GM23338 (cell line): Measurements from ENCODE around the gene TMUB1. TPM values are rescaled to one million over a fixed set of nuclear protein-coding genes. Genes with fewer than 3 reads are reported as not detected.

Experiments used
- ATAC-seq: fragments of 200-7000 bp; cut with Tn5 transposase; 3 replicates; pipeline ENCODE4 v1.9.1; 2020
- DNase-seq: peaks from one replicate; pipeline ENCODE4 v3.0.0-alpha.2; 2015; ENCODE audit warnings: low spot score
- H2AFZ ChIP-seq: fragments of 200-600 bp; sonication (generic); 2 replicates; pipeline ENCODE4 v1.8.0; 2016; ENCODE audit warnings: antibody characterized with exemption, mild to moderate bottlenecking, moderate library complexity
- H3F3A ChIP-seq: fragments of 200-600 bp; sonication (generic); replicated peaks from 2 replicates; pipeline ENCODE4 v1.8.0; 2017; ENCODE audit warnings: antibody characterized with exemption, mixed run types, low read depth
- H3K27ac ChIP-seq: fragments of 200-600 bp; sonication (generic); 2 replicates; pipeline ENCODE4 v1.6.1; 2016; ENCODE audit warnings: low read depth
- H3K27me3 ChIP-seq: fragments of 200-600 bp; sonication (generic); 2 replicates; pipeline ENCODE4 v1.8.0; 2016; ENCODE audit warnings: mild to moderate bottlenecking, mixed run types, moderate library complexity; ENCODE audit not compliant: insufficient read depth
- H3K36me3 ChIP-seq: fragments of 200-600 bp; sonication (generic); 2 replicates; pipeline ENCODE4 v1.8.0; 2016; ENCODE audit warnings: mild to moderate bottlenecking; ENCODE audit not compliant: insufficient read depth
- H3K4me1 ChIP-seq: fragments of 200-600 bp; sonication (generic); 2 replicates; pipeline ENCODE4 v1.8.0; 2016; ENCODE audit warnings: mild to moderate bottlenecking, moderate library complexity; ENCODE audit not compliant: insufficient read depth
- H3K4me2 ChIP-seq: fragments of 200-600 bp; sonication (generic); 2 replicates; pipeline ENCODE4 v1.7.1; 2017; ENCODE audit warnings: mixed run types
- H3K4me3 ChIP-seq: fragments of 200-600 bp; sonication (generic); 2 replicates; pipeline ENCODE4 v1.6.1; 2016; ENCODE audit warnings: mixed run types
- H3K79me2 ChIP-seq: fragments of 200-600 bp; sonication (generic); replicated peaks from 2 replicates; pipeline ENCODE4 v1.8.0; 2017; ENCODE audit warnings: mild to moderate bottlenecking; ENCODE audit not compliant: insufficient read depth
- H3K9me2 ChIP-seq: fragments of 200-600 bp; sonication (generic); 2 replicates; pipeline ENCODE4 v1.8.0; 2017; ENCODE audit not compliant: insufficient read depth
- H4K20me1 ChIP-seq: fragments of 200-600 bp; sonication (generic); replicated peaks from 2 replicates; pipeline ENCODE4 v1.8.0; 2017; ENCODE audit warnings: mild to moderate bottlenecking; ENCODE audit not compliant: insufficient read depth
- H3K27ac Mint-ChIP-seq: 2 replicates; pipeline ENCODE4 v1.8.0; 2020; ENCODE audit warnings: inconsistent platforms, mild to moderate bottlenecking, moderate library complexity, mixed read lengths
- H3K27me3 Mint-ChIP-seq: 3 replicates; pipeline ENCODE4 v1.8.0; 2022; ENCODE audit warnings: low read depth, mild to moderate bottlenecking, moderate library complexity, mixed read lengths, inconsistent platforms; ENCODE audit not compliant: insufficient read depth, poor library complexity
- H3K36me3 Mint-ChIP-seq: 3 replicates; pipeline ENCODE4 v1.8.0; 2021; ENCODE audit warnings: low read depth, mild to moderate bottlenecking, inconsistent platforms, moderate library complexity, mixed read lengths
- H3K4me1 Mint-ChIP-seq: 3 replicates; pipeline ENCODE4 v1.8.0; 2020; ENCODE audit warnings: mild to moderate bottlenecking, inconsistent platforms, mixed read lengths
- H3K4me3 Mint-ChIP-seq: 3 replicates; pipeline ENCODE4 v1.8.0; 2021; ENCODE audit warnings: moderate library complexity, mild to moderate bottlenecking, inconsistent platforms, mixed read lengths
- H3K9me3 Mint-ChIP-seq: 3 replicates; pipeline ENCODE4 v1.8.0; 2020; ENCODE audit warnings: moderate library complexity, mild to moderate bottlenecking, inconsistent platforms, mixed read lengths
- CREB1 ChIP-seq: fragments of 250-450 bp; sonication (Bioruptor Pico); IDR thresholded peaks from 2 replicates; pipeline ENCODE4 v1.5.0; 2020; ENCODE audit warnings: low read depth, mild to moderate bottlenecking, moderate library complexity
- EZH2 ChIP-seq: fragments of 200-600 bp; sonication (generic); IDR thresholded peaks from one replicate; pipeline ENCODE4 v1.8.0; 2017; ENCODE audit warnings: antibody characterized with exemption, mild to moderate bottlenecking, low read depth; ENCODE audit not compliant: unreplicated experiment
- EZH2phosphoT487 ChIP-seq: fragments of 200-600 bp; sonication (generic); IDR thresholded peaks from one replicate; pipeline ENCODE4 v1.8.1; 2018; ENCODE audit warnings: antibody characterized with exemption; ENCODE audit not compliant: unreplicated experiment
- JUNB ChIP-seq: IDR thresholded peaks from one replicate; pipeline ENCODE4 v1.6.1; 2016; ENCODE audit warnings: antibody characterized with exemption; ENCODE audit not compliant: unreplicated experiment
- NANOG ChIP-seq: IDR thresholded peaks from 2 replicates; pipeline ENCODE4 v1.6.1; 2016; ENCODE audit warnings: antibody characterized with exemption, borderline replicate concordance
- POLR2AphosphoS5 ChIP-seq: IDR thresholded peaks from 2 replicates; pipeline ENCODE4 v1.6.1; 2016; ENCODE audit warnings: antibody characterized with exemption, low read depth
- REST ChIP-seq: IDR thresholded peaks from one replicate; pipeline ENCODE4 v1.6.1; 2018; ENCODE audit warnings: antibody characterized with exemption; ENCODE audit not compliant: unreplicated experiment
- STAT1 ChIP-seq: IDR thresholded peaks from one replicate; pipeline ENCODE4 v1.6.1; 2016; ENCODE audit warnings: antibody characterized with exemption; ENCODE audit not compliant: unreplicated experiment
- ZNF114 ChIP-seq: fragments of 250-450 bp; sonication (Bioruptor Pico); IDR thresholded peaks from 2 replicates; pipeline ENCODE4 v1.5.0; 2020; ENCODE audit warnings: mild to moderate bottlenecking, moderate library complexity
- ZNF331 ChIP-seq: fragments of 250-450 bp; sonication (Bioruptor Pico); IDR thresholded peaks from 2 replicates; pipeline ENCODE4 v1.5.0; 2020; ENCODE audit warnings: low read depth, mild to moderate bottlenecking, moderate library complexity
- ZNF462 ChIP-seq: fragments of 250-450 bp; sonication (Bioruptor Pico); IDR thresholded peaks from 2 replicates; pipeline ENCODE4 v1.5.0; 2020; ENCODE audit warnings: mild to moderate bottlenecking, moderate library complexity
- polyA plus RNA-seq: library from polyadenylated mRNA; unstranded; fragments of >200 nt; fragmentation: Nextera tagmentation; extraction: Ambion mirVana; gene quantifications from 2 replicates; pipeline ENCODE4 v1.2.1, GENCODE V29; 2016
- total RNA-seq: library from RNA; depleted of rRNA; stranded (reverse); fragments of >200 nt; shearing (Covaris generic); gene quantifications from 2 replicates; pipeline ENCODE4 v1.2.3, GENCODE V29; 2014

Gene TMUB1
- total and polyA plus RNA-seq, 2 experiments from 2014 or later = 47.6 to 61.1 TPM

- Histone ChIP-seq H3F3A (no peaks in the 10 kb centered on the region), H2AFZ (no peak overlapping the region), H3K4me1 (no peaks in the 10 kb centered on the region), H3K4me3 (no peak overlapping the region), H3K9me2 (no peaks in the 10 kb centered on the region), H4K20me1 (no peaks in the 10 kb centered on the region; the same call in 1 of the 2 replicates), H3K27me3 (no peaks in the 10 kb centered on the region), H3K79me2 (no peaks in the 10 kb centered on the region), H3K4me2 (no peak overlapping the region), H3K27ac (no peak overlapping the region), H3K36me3 (no peaks in the 10 kb centered on the region)
- H3K4me1 Mint-ChIP-seq = peaks cover 2% of the 10 kb centered on the region; the same call in 1 of the 3 replicates
- TF ChIP-seq JUNB = no peak
- TF ChIP-seq CREB1 (CRISPR knock-in tag) = no peak
- no peak for TF ChIP-seq ZNF331
- no peak overlapping the region for H3K27ac Mint-ChIP-seq
- 0 out of 3 replicates have a peak, but pooled peaks cover 6% of the 10 kb centered on the region for H3K36me3 Mint-ChIP-seq
- ATAC-seq (no peak), DNase-seq (no peak)
- no peak overlapping the region for H3K4me3 Mint-ChIP-seq
- peaks cover 15% of the 10 kb centered on the region for H3K27me3 Mint-ChIP-seq
- H3K9me3 Mint-ChIP-seq = no peaks in the 10 kb centered on the region
Measured at GRCh38 chr7:151035902-151036301, 47.4 kb downstream of the TMUB1 start.

GRCh38 chr7:151035026-151035717 is 48.1 kb downstream of the TMUB1 start:
- H4K20me1 ChIP-seq = no peaks in the 10 kb centered on the region; the same call in 1 of the 2 replicates
- Mint-ChIP-seq H3K27me3 (peaks cover 15% of the 10 kb centered on the region), H3K4me1 (peaks cover 2% of the 10 kb centered on the region; the same call in 1 of the 3 replicates), H3K9me3 (no peaks in the 10 kb centered on the region), H3K36me3 (0 out of 3 replicates have a peak, but pooled peaks cover 6% of the 10 kb centered on the region), H3K27ac (no peak overlapping the region), H3K4me3 (no peak overlapping the region)
- no peak overlapping the region for H3K4me2 ChIP-seq
- DNase-seq (no peak), ATAC-seq (no peak)
- no peaks in the 10 kb centered on the region for H3K4me1 ChIP-seq
- no peaks in the 10 kb centered on the region for H3F3A ChIP-seq
- H3K4me3 ChIP-seq = no peak overlapping the region
- no peaks in the 10 kb centered on the region for H3K9me2 ChIP-seq
- no peaks in the 10 kb centered on the region for H3K27me3 ChIP-seq
- H3K36me3 ChIP-seq = no peaks in the 10 kb centered on the region
- H3K79me2 ChIP-seq = no peaks in the 10 kb centered on the region
- no peak overlapping the region for H2AFZ ChIP-seq
- no peak overlapping the region for H3K27ac ChIP-seq
- TF ChIP-seq EZH2phosphoT487 = no peak
- no peak for TF ChIP-seq ZNF114 (CRISPR knock-in tag)
- no peak for TF ChIP-seq REST
- TF ChIP-seq EZH2 = no peak
- no peak for TF ChIP-seq CREB1 (CRISPR knock-in tag)
- no peak for TF ChIP-seq ZNF462 (CRISPR knock-in tag)
- no peak for TF ChIP-seq JUNB
- TF ChIP-seq ZNF331 = no peak
- no peak for TF ChIP-seq NANOG
- no peak for TF ChIP-seq STAT1
- no peak for TF ChIP-seq POLR2AphosphoS5
